Measurements from ENCODE around the gene ARFRP1. TPM values are rescaled to one million over a fixed set of nuclear protein-coding genes. Genes with fewer than 3 reads are reported as not detected.

The ARFRP1 gene
- polyA plus RNA-seq, 3 donors: 18.2 to 31.1 (median 20.7) TPM

DNA sequence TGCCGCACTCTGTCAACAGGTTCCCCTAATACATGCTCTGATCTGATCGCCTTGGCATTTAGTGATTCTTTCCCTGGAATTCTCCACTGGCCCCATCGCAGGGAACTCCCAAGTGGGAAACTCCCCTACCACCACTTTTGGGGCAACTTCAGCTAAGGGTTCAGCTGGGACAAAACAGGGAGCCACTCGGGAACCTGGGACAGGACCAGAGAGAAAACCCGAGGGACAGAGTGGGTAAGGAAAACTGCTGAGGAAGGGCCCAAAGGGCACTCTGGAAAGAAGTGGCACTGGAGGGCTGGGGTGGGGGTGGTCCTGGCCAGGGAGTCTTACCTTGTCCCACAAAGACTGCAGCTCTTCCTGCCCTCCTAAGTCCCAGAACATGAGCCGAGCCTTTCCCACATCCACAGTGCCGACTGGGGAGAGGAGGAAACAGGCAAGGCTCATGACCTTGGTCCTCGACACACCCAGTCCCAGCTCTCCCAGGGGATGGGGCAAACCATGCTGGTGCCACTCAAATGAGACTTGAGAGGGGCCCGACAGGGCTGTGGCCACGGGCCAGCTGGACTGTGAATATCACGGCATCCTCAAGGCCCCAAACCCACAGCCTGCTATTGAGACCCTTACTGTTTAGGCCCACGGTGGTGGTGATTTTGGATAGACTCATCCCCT lies 1.6 kb downstream of the ARFRP1 start:
- Mint-ChIP-seq H3K27me3 (ENCODE audit: low read depth in 3 of 3) (peaks cover 0 to 3% (median 0%) of the 10 kb centered on the region in 3 donors), H3K36me3 (peaks cover 37 to 52% of the 10 kb centered on the region in 2 donors), H3K4me1 (peaks cover 33% of the 10 kb centered on the region), H3K27ac (peak overlapping the region in 4 of 7 donors; percentile 80 to 89 (median 88)), H3K9me3 (no peaks in the 10 kb centered on the region), H3K4me3 (peak overlapping the region; percentile 82 to 88)
- Histone ChIP-seq H2AFZ (ENCODE audit: insufficient read depth, low read depth, low read length, poor library complexity, severe bottlenecking) (no peak overlapping the region), H3K9ac (ENCODE audit: insufficient read depth, low read length, poor library complexity, severe bottlenecking) (no peak overlapping the region), H3K79me2 (ENCODE audit: insufficient read depth, low read length) (peaks cover 56% of the 10 kb centered on the region), H3K27ac (ENCODE audit: low read depth in 1 of 2, low read length in 2 of 2) (peak overlapping the region in 1 of 2 donors; percentile 81), H3K4me3 (replicated peaks in 1 of 3; ENCODE audit: low read depth in 2 of 3, low read length in 3 of 3) (peak overlapping the region in 1 of 3 experiments; percentile 86), H3K36me3 (replicated peaks in 1 of 2; ENCODE audit: control insufficient read depth in 1 of 2, insufficient read depth in 2 of 2, low read length in 2 of 2) (peaks cover 37 to 40% of the 10 kb centered on the region in 2 donors), H4K20me1 (ENCODE audit: insufficient read depth, low read length) (peaks cover 54% of the 10 kb centered on the region), H3K4me1 (ENCODE audit: control insufficient read depth in 1 of 2, insufficient read depth in 2 of 2, low read length in 2 of 2) (peaks cover 23 to 30% of the 10 kb centered on the region in 2 donors), H3K27me3 (ENCODE audit: control insufficient read depth in 2 of 2, insufficient read depth in 2 of 2, low read length in 2 of 2) (no peaks in the 10 kb centered on the region), H3K9me3 (replicated peaks in 1 of 2; ENCODE audit: control insufficient read depth in 1 of 2, insufficient read depth in 1 of 2, low read length in 2 of 2) (no peaks in the 10 kb centered on the region), H3K4me2 (replicated peaks; ENCODE audit: extremely low read depth, low read length, poor library complexity, severe bottlenecking) (peak overlapping the region; percentile 97)
- TF ChIP-seq, protein P1, sequence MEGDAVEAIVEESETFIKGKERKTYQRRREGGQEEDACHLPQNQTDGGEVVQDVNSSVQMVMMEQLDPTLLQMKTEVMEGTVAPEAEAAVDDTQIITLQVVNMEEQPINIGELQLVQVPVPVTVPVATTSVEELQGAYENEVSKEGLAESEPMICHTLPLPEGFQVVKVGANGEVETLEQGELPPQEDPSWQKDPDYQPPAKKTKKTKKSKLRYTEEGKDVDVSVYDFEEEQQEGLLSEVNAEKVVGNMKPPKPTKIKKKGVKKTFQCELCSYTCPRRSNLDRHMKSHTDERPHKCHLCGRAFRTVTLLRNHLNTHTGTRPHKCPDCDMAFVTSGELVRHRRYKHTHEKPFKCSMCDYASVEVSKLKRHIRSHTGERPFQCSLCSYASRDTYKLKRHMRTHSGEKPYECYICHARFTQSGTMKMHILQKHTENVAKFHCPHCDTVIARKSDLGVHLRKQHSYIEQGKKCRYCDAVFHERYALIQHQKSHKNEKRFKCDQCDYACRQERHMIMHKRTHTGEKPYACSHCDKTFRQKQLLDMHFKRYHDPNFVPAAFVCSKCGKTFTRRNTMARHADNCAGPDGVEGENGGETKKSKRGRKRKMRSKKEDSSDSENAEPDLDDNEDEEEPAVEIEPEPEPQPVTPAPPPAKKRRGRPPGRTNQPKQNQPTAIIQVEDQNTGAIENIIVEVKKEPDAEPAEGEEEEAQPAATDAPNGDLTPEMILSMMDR (IDR thresholded peaks at IDR 0.05): no peak
- WGBS (ENCODE audit: insufficient coverage): 91% methylated on average over 5 of the region's 12 CpGs
- DNase-seq: peak in 1 of 3 donors; percentile 3
- intact Hi-C loops (cut with micrococcal nuclease): loop anchor here (2.0 to 5.0 kb wide), 3 partner anchors 19 to 251 kb away; partner anchors contain the start of genes RTEL1 (in 1 of the 2) and UCKL1 (in 1 of the 2)

DNA sequence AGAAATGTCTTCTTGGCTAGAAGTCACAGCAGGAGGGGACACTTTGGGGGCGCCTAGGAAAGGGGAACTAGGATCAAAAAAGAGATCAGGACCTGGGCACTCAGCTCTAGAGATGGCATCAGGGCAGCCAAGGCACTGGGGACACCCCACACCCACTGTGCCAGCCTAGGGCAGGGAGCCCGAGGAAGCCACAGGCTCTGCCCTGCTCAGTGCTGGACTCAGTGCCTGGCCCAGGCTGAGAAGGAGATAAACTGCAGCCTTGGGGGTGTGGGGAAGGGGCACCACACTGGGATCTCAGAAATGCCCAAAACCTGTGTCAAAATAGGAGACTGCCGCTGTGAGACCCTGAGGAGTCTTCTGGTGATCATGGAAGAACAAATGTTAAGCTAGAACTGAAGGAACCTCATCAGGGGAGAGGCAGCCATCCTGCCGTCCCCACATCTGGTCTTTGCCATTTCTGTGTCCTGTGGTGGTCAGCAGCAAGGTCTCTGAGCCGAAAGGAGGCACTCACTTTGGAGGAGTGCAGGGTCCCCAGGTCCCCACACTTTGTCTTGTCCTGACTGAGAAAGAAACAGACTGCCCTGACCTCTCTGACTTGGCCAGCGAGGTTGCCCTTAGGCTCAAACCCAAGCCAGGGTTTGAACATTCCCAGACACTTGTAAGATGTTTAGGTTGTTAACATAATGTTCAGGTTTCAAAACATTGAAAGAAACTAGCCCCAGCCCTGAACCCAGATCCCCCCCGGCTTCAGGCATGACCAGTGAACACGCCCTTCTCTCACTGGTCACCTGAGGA lies 2.3 kb downstream of the ARFRP1 start:
- peaks cover 27% of the 10 kb centered on the region for H3K4me1 Mint-ChIP-seq
- peak overlapping the region in 6 of 7 donors; percentile 41 to 85 (median 58) for H3K27ac Mint-ChIP-seq
- Histone ChIP-seq H3K4me3 (replicated peaks in 1 of 3; ENCODE audit: low read depth in 2 of 3, low read length in 3 of 3) (no peak overlapping the region), H3K4me2 (replicated peaks; ENCODE audit: extremely low read depth, low read length, poor library complexity, severe bottlenecking) (no peak overlapping the region), H3K9ac (ENCODE audit: insufficient read depth, low read length, poor library complexity, severe bottlenecking) (no peak overlapping the region), H3K79me2 (ENCODE audit: insufficient read depth, low read length) (peaks cover 49% of the 10 kb centered on the region), H2AFZ (ENCODE audit: insufficient read depth, low read depth, low read length, poor library complexity, severe bottlenecking) (no peak overlapping the region), H3K36me3 (replicated peaks in 1 of 2; ENCODE audit: control insufficient read depth in 1 of 2, insufficient read depth in 2 of 2, low read length in 2 of 2) (peaks cover 31 to 33% of the 10 kb centered on the region in 2 donors), H3K27ac (ENCODE audit: low read depth in 1 of 2, low read length in 2 of 2) (no peak overlapping the region), H3K9me3 (replicated peaks in 1 of 2; ENCODE audit: control insufficient read depth in 1 of 2, insufficient read depth in 1 of 2, low read length in 2 of 2) (no peaks in the 10 kb centered on the region), H3K27me3 (ENCODE audit: control insufficient read depth in 2 of 2, insufficient read depth in 2 of 2, low read length in 2 of 2) (no peaks in the 10 kb centered on the region), H4K20me1 (ENCODE audit: insufficient read depth, low read length) (peaks cover 52% of the 10 kb centered on the region), H3K4me1 (ENCODE audit: control insufficient read depth in 1 of 2, insufficient read depth in 2 of 2, low read length in 2 of 2) (peaks cover 23 to 30% of the 10 kb centered on the region in 2 donors)
- 90% methylated on average over 7 of the region's 8 CpGs for WGBS (ENCODE audit: insufficient coverage)
- peaks cover 0 to 2% (median 0%) of the 10 kb centered on the region in 3 donors for H3K27me3 Mint-ChIP-seq (ENCODE audit: low read depth in 3 of 3)
- peaks cover 32 to 47% of the 10 kb centered on the region in 2 donors for H3K36me3 Mint-ChIP-seq
- DNase-seq: no peak
- no peak overlapping the region for H3K4me3 Mint-ChIP-seq
- no peaks in the 10 kb centered on the region for H3K9me3 Mint-ChIP-seq
- intact Hi-C loops (cut with micrococcal nuclease): loop anchor here (2.0 to 5.0 kb wide), 3 partner anchors 19 to 252 kb away; partner anchors contain the start of genes RTEL1 (in 1 of the 2) and UCKL1 (in 1 of the 2)
- TF ChIP-seq, protein P1 (IDR thresholded peaks at IDR 0.05): no peak

All from CD14-positive monocyte (primary cell).